Esophagus mucosa (tissue), 1 donor: ENCODE data around the gene RAB39A. TPM values are rescaled to one million over a fixed set of nuclear protein-coding genes. Genes with fewer than 3 reads are reported as not detected.

Experiments
- ATAC-seq: fragments of 200-7000 bp; cut with Tn5 transposase; one replicate; pipeline ENCODE4 v1.9.1; 2020
- total RNA-seq: library from RNA; stranded (reverse); gene quantifications from one replicate; pipeline ENCODE4 v1.2.4, GENCODE V29; 2023
- donor health status: DM: yes; HTN: yes; CAD: no.

The RAB39A gene
- total RNA-seq, 1 donor from 2014 or later, result not detected

- no peak for ATAC-seq
These were observed 33.9 kb downstream of the RAB39A start for GRCh38 chr11:107962181-107962580.

GRCh38 chr11:107963091-107963490 is 34.8 kb downstream of the RAB39A start:
- no peak for ATAC-seq

GRCh38 chr11:107969219-107969618 is 41.0 kb downstream of the RAB39A start:
- ATAC-seq, result no peak

- no peak for ATAC-seq
These were observed 41.8 kb downstream of the RAB39A start for GRCh38 chr11:107970049-107970448.

- ATAC-seq, result no peak
These were observed 45.4 kb downstream of the RAB39A start for GRCh38 chr11:107973641-107974040.

- peak; percentile 87 for ATAC-seq
These were observed 60.3 kb downstream of the RAB39A start for GRCh38 chr11:107988397-107989158.

- ATAC-seq, result no peak
These were observed 63.7 kb downstream of the RAB39A start for GRCh38 chr11:107991868-107992414.

- ATAC-seq, result no peak
These were observed 67.9 kb downstream of the RAB39A start for GRCh38 chr11:107996006-107996776.

- no peak for ATAC-seq
These were observed 70.5 kb downstream of the RAB39A start for GRCh38 chr11:107998761-107999160.

GRCh38 chr11:107999759-108000455 is 71.7 kb downstream of the RAB39A start:
- ATAC-seq, result no peak

- ATAC-seq, result no peak
These were observed 74.2 kb downstream of the RAB39A start for GRCh38 chr11:108002476-108002875.

- ATAC-seq, result no peak
These were observed 75.4 kb downstream of the RAB39A start for GRCh38 chr11:108003623-108004022.

GRCh38 chr11:108007819-108008218 is 79.6 kb downstream of the RAB39A start:
- ATAC-seq, result no peak

- peak; percentile 96 for ATAC-seq
These were observed 80.6 kb downstream of the RAB39A start, which contains the start of gene CUL5 for GRCh38 chr11:108008656-108009496. TSS of gene CUL5 (plus strand) at chr11:108008898. CDS start at chr11:108009349, 451 bp downstream.

GRCh38 chr11:108009497-108010370 is 81.5 kb downstream of the RAB39A start:
- peak; percentile 5 for ATAC-seq

GRCh38 chr11:108012139-108012725 is 84.0 kb downstream of the RAB39A start:
- ATAC-seq, result no peak
